IMR-90 (cell line): Measurements from ENCODE around the gene SLC2A3. TPM values are rescaled to one million over a fixed set of nuclear protein-coding genes. Genes with fewer than 3 reads are reported as not detected.
"Not testable (repeated sequence)": the region's sequence is repeated elsewhere in the genome, so short reads cannot be mapped to it uniquely, and the experiment has no call there.

Experiments used
- ATAC-seq: fragments of 200-7000 bp; cut with Tn5 transposase; 2 replicates; pipeline ENCODE4 v1.9.1; 2020; ENCODE audit warnings: low read depth, mild to moderate bottlenecking, moderate library complexity
- BruUV-seq: library from RNA; stranded (reverse); fragments of 400-500 nt; replicated peaks from 2 replicates; lab custom pipeline; 2021; lab: Mats Ljungman, UMichigan
- CTCF ChIA-PET: fragments of 300-600 bp; formaldehyde crosslinking; extraction: SDS; loops from one replicate; lab custom pipeline; 2021; ENCODE audit warnings: antibody characterized with exemption; lab: Yijun Ruan, JAX
- POLR2A ChIA-PET: fragments of 300-600 bp; sonication (Branson Sonifier 250); formaldehyde crosslinking; loops from one replicate; lab custom pipeline; 2022; ENCODE audit warnings: antibody characterized with exemption; ENCODE audit not compliant: unreplicated experiment; lab: Charles Lee
- DNase-seq: peaks from one replicate; pipeline ENCODE4 v3.0.0; 2013
- H2AFZ ChIP-seq: replicated peaks from 2 replicates; pipeline ENCODE3; 2013; ENCODE audit warnings: low read length, mild to moderate bottlenecking; ENCODE audit not compliant: poor library complexity
- H2AK5ac ChIP-seq: 2 replicates; pipeline ENCODE4 v1.6.1; 2013; ENCODE audit warnings: low read depth, low read length, inconsistent platforms
- H2AK9ac ChIP-seq: replicated peaks from 2 replicates; pipeline ENCODE3; 2013; ENCODE audit warnings: mild to moderate bottlenecking, low read depth, low read length, moderate library complexity; ENCODE audit not compliant: poor library complexity
- H2BK120ac ChIP-seq: 2 replicates; pipeline ENCODE4 v1.6.1; 2013; ENCODE audit warnings: low read depth, low read length, inconsistent platforms
- H2BK15ac ChIP-seq: 3 replicates; pipeline ENCODE4 v1.6.1; 2013; ENCODE audit warnings: low read depth, low read length, inconsistent platforms
- H2BK20ac ChIP-seq: 2 replicates; pipeline ENCODE4 v1.6.1; 2013; ENCODE audit warnings: low read depth, mild to moderate bottlenecking, inconsistent platforms, low read length, moderate library complexity
- H2BK5ac ChIP-seq: 2 replicates; pipeline ENCODE4 v1.6.1; 2013; ENCODE audit warnings: mild to moderate bottlenecking, low read depth, low read length, inconsistent platforms; ENCODE audit not compliant: poor library complexity, severe bottlenecking
- H3K14ac ChIP-seq: replicated peaks from 2 replicates; pipeline ENCODE4 v1.6.1; 2013; ENCODE audit warnings: low read depth, low read length, inconsistent platforms
- H3K18ac ChIP-seq: 2 replicates; pipeline ENCODE4 v1.6.1; 2013; ENCODE audit warnings: low read depth, low read length, control low read depth
- H3K23ac ChIP-seq: 2 replicates; pipeline ENCODE4 v1.6.1; 2013; ENCODE audit warnings: low read depth, low read length, inconsistent platforms
- H3K27ac ChIP-seq: 2 replicates; pipeline ENCODE4 v1.5.1; 2013; ENCODE audit warnings: mild to moderate bottlenecking, control low read depth, low read length; ENCODE audit not compliant: insufficient read depth
- H3K27me3 ChIP-seq: 2 replicates; pipeline ENCODE4 v1.6.1; 2013; ENCODE audit warnings: low read length; ENCODE audit not compliant: control insufficient read depth, insufficient read depth
- H3K36me3 ChIP-seq: 2 replicates; pipeline ENCODE4 v1.6.1; 2013; ENCODE audit warnings: low read length, mixed read lengths; ENCODE audit not compliant: control insufficient read depth, insufficient read depth
- H3K4ac ChIP-seq: 2 replicates; pipeline ENCODE4 v1.6.1; 2013; ENCODE audit warnings: low read depth, low read length, inconsistent platforms
- H3K4me1 ChIP-seq: 2 replicates; pipeline ENCODE4 v1.6.1; 2013; ENCODE audit warnings: low read length, mixed read lengths; ENCODE audit not compliant: control insufficient read depth, insufficient read depth
- H3K4me2 ChIP-seq: 2 replicates; pipeline ENCODE4 v1.6.1; 2013; ENCODE audit warnings: low read depth, mild to moderate bottlenecking, control low read depth, low read length, moderate library complexity
- H3K4me3 ChIP-seq: 2 replicates; pipeline ENCODE4 v1.5.1; 2013; ENCODE audit warnings: low read depth, mild to moderate bottlenecking, control low read depth, low read length, moderate library complexity; ENCODE audit not compliant: insufficient read depth
- H3K56ac ChIP-seq: 2 replicates; pipeline ENCODE4 v1.6.1; 2013; ENCODE audit warnings: low read length, inconsistent platforms; ENCODE audit not compliant: insufficient read depth; ENCODE audit errors: extremely low read depth
- H3K79me1 ChIP-seq, 2 experiments: 2 replicates each; pipeline ENCODE4 v1.6.1; 2013; ENCODE audit warnings: low read length in 2 of 2, inconsistent platforms in 1 of 2, low read depth in 1 of 2
- H3K9ac ChIP-seq: 2 replicates; pipeline ENCODE4 v1.6.1; 2013; ENCODE audit warnings: low read depth, low read length, control low read depth
- H3K9me1 ChIP-seq: 2 replicates; pipeline ENCODE4 v1.6.1; 2013; ENCODE audit warnings: low read length, inconsistent platforms; ENCODE audit not compliant: insufficient read depth
- H3K9me3 ChIP-seq: 2 replicates; pipeline ENCODE4 v1.6.1; 2013; ENCODE audit warnings: low read length; ENCODE audit not compliant: control insufficient read depth, insufficient read depth
- H4K20me1 ChIP-seq: 2 replicates; pipeline ENCODE4 v1.6.1; 2013; ENCODE audit warnings: low read length, inconsistent platforms; ENCODE audit not compliant: insufficient read depth
- H4K5ac ChIP-seq: 2 replicates; pipeline ENCODE4 v1.6.1; 2013; ENCODE audit warnings: mild to moderate bottlenecking, low read depth, low read length, control low read depth
- H4K8ac ChIP-seq, 2 experiments: 2 replicates each; pipeline ENCODE4 v1.6.1; 2013; ENCODE audit warnings: low read depth in 2 of 2, low read length in 2 of 2, control low read depth in 1 of 2, inconsistent platforms in 1 of 2
- H4K91ac ChIP-seq: 2 replicates; pipeline ENCODE4 v1.6.1; 2013; ENCODE audit warnings: low read depth, low read length, inconsistent platforms; ENCODE audit not compliant: insufficient read depth
- FOS ChIP-seq: fragments of 150-350 bp; IDR thresholded peaks from 2 replicates; pipeline ENCODE4 v1.6.1; 2016; ENCODE audit warnings: low read depth, low read length
- MAFK ChIP-seq: IDR thresholded peaks from 2 replicates; pipeline ENCODE4 v1.6.1; 2012; ENCODE audit warnings: low read depth, low read length, improper control_type of control experiment
- WGBS, 2 experiments: methylation state at CpG; one replicate each; pipeline versions ENCODE4 v1.1.5 to v1.1.7; 2013; ENCODE audit warnings: missing lambda C conversion rate in 2 of 2; ENCODE audit not compliant: insufficient read length in 1 of 2; ENCODE audit errors: extremely low coverage in 2 of 2; 5-methylcytosine and 5-hydroxymethylcytosine counted together
- dilution Hi-C: fragments of 300-500 bp; cut with HindIII; formaldehyde crosslinking; loops from one replicate; pipeline ENCODE4 v1.14.3; 2018; ENCODE audit warnings: low sequenced_read_pairs; ENCODE audit not compliant: unreplicated experiment
- in situ Hi-C: fragments of 300-500 bp; cut with MboI; formaldehyde crosslinking; loops from 3 replicates; pipeline ENCODE4 v1.14.3; 2019; ENCODE audit warnings: low sequenced_read_pairs, inconsistent platforms, mixed read lengths
- intact Hi-C: fragments of 100-400 bp; cut with micrococcal nuclease; formaldehyde crosslinking; loops from 2 replicates; pipeline ENCODE4 v1.10.0; 2022
- polyA plus RNA-seq, 3 experiments: library from polyadenylated mRNA; depleted of rRNA; stranded (reverse); fragments of >200 nt; gene quantifications; 2 replicates each; pipeline ENCODE4 v1.2.3, GENCODE V29; 2012; ENCODE audit warnings: low replicate concordance in 1 of 3
- total RNA-seq: library from RNA; depleted of rRNA; stranded (reverse); fragments of >200 nt; gene quantifications from 2 replicates; pipeline ENCODE4 v1.2.3, GENCODE V29; 2012

The SLC2A3 gene
- total and polyA plus RNA-seq, 2 of the 4 experiments (the other 2 are of a cell fraction), result 46.1 to 54.8 TPM

DNA sequence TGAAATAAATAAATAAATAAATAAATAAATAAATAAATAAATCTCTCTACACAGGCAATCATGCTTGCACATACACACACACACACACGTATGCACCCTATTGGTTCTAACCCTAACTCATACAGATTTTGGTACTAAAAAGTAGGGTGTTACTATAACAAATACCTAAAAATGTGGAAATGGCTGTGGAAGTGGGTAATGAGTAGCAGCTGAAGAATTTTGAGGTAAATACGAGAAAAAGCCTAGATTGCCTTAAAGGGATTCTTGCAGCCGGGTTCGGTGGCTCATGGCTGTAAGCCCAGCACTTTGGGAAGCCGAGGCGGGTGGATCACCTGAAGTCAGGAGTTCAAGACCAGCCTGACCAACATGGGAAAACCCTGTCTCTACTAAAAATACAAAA is 15.7 kb upstream of the SLC2A3 start:
- H3K27me3 ChIP-seq, result no peaks in the 10 kb centered on the region
- ChIA-PET POLR2A (no interaction called here), CTCF (no interaction called here)
- in situ Hi-C loops (no loop called here), dilution Hi-C loops (no loop called here), intact Hi-C loops (no loop called here)
- ATAC-seq (no peak), DNase-seq (no peak)
- H2AK9ac ChIP-seq, result no peak overlapping the region
- H3K4ac ChIP-seq, result no peak overlapping the region
- no peak overlapping the region for H2BK20ac ChIP-seq
- no peak overlapping the region for H2BK15ac ChIP-seq
- no TSS peak for BruUV-seq
- no CpG with 5 or more reads among the region's 6 CpGs for WGBS, 2 experiments
- H3K4me3 ChIP-seq, result no peak overlapping the region
- no peak overlapping the region for H4K91ac ChIP-seq
- H4K5ac ChIP-seq, result no peak overlapping the region
- H3K18ac ChIP-seq, result no peak overlapping the region
- no peak overlapping the region for H3K27ac ChIP-seq
- H3K4me2 ChIP-seq, result no peak overlapping the region
- no peak overlapping the region for H2AK5ac ChIP-seq
- H4K8ac ChIP-seq, result no peak overlapping the region
- no peaks in the 10 kb centered on the region for H3K9me3 ChIP-seq
- H3K56ac ChIP-seq, result no peak overlapping the region
- no peak overlapping the region for H3K9ac ChIP-seq
- no peak overlapping the region for H2BK5ac ChIP-seq
- H3K4me1 ChIP-seq, result no peaks in the 10 kb centered on the region
- H3K9me1 ChIP-seq, result no peaks in the 10 kb centered on the region
- TF ChIP-seq MAFK, result no peak
- TF ChIP-seq FOS, result no peak
- no peaks in the 10 kb centered on the region for H4K20me1 ChIP-seq
- H3K36me3 ChIP-seq, result no peaks in the 10 kb centered on the region
- H3K14ac ChIP-seq, result no peak overlapping the region
- H2BK120ac ChIP-seq, result no peak overlapping the region
- no peak overlapping the region for H2AFZ ChIP-seq
- no peaks in the 10 kb centered on the region for H3K79me1 ChIP-seq
- no peak overlapping the region for H3K23ac ChIP-seq

DNA sequence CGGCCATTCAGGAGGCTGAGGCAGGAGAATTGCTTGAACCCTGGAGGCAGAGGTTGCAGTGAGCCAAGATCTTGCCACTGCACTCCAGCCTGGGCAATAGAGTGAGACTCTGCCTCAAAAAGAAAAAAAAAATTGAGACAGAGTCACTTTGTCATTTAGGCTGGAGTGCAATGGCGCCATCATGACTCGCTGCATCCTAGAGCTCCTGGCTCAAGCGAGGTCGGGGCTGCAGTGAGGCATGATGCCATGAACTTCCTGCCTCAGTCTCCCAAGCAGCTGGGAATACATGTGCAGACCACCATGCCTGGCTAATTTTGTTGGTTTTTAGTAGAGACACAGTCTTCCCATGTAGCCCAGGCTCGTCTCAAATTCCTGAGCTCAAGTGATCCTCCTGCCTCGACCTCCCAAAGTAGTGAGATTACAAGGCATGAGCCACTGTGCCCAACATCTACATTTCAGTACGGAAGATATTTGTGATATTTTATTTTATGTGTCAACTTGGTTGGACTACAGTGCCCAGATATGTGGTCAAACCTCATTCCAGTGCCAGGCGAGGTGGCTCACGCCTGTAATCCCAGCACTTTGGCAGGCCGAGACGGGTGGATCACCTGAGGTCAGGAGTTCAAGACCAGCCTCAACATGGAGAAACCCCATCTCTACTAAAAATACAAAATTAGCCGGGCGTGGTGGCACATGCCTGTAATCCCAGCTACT is 14.4 kb upstream of the SLC2A3 start:
- WGBS, 2 experiments, result 93% methylated on average over 6 of the region's 14 CpGs; no CpG with 5 or more reads in 1 of the 2 experiments
- H3K4ac ChIP-seq, H3K18ac ChIP-seq, H3K14ac ChIP-seq, H2BK20ac ChIP-seq, H3K23ac ChIP-seq, H2BK15ac ChIP-seq, H2AK9ac ChIP-seq, H4K20me1 ChIP-seq, H2BK5ac ChIP-seq, H3K9me3 ChIP-seq, CTCF ChIA-PET, DNase-seq, H3K9me1 ChIP-seq, H3K4me2 ChIP-seq, dilution Hi-C loops, H4K91ac ChIP-seq, H3K79me1 ChIP-seq, H3K36me3 ChIP-seq, intact Hi-C loops, H2AFZ ChIP-seq, H3K9ac ChIP-seq, H3K4me3 ChIP-seq, H3K4me1 ChIP-seq, H4K5ac ChIP-seq, H3K27me3 ChIP-seq, POLR2A ChIA-PET, H3K27ac ChIP-seq, H2AK5ac ChIP-seq, in situ Hi-C loops, H2BK120ac ChIP-seq, H4K8ac ChIP-seq, H3K56ac ChIP-seq, BruUV-seq, ATAC-seq: not testable (repeated sequence)
